HUDEP-2 (cell line): ENCODE results near the gene DNMBP.
"Not testable (repeated sequence)": the region's sequence is repeated elsewhere in the genome, so short reads cannot be mapped to it uniquely, and the experiment has no call there.

Experiments
- DNase-seq, 76 experiments: peaks; one replicate each; lab custom pipeline; 2025; ENCODE audit not compliant: unreplicated experiment in 76 of 76; lab: John Stamatoyannopoulos, UW

DNMBP gene

DNA sequence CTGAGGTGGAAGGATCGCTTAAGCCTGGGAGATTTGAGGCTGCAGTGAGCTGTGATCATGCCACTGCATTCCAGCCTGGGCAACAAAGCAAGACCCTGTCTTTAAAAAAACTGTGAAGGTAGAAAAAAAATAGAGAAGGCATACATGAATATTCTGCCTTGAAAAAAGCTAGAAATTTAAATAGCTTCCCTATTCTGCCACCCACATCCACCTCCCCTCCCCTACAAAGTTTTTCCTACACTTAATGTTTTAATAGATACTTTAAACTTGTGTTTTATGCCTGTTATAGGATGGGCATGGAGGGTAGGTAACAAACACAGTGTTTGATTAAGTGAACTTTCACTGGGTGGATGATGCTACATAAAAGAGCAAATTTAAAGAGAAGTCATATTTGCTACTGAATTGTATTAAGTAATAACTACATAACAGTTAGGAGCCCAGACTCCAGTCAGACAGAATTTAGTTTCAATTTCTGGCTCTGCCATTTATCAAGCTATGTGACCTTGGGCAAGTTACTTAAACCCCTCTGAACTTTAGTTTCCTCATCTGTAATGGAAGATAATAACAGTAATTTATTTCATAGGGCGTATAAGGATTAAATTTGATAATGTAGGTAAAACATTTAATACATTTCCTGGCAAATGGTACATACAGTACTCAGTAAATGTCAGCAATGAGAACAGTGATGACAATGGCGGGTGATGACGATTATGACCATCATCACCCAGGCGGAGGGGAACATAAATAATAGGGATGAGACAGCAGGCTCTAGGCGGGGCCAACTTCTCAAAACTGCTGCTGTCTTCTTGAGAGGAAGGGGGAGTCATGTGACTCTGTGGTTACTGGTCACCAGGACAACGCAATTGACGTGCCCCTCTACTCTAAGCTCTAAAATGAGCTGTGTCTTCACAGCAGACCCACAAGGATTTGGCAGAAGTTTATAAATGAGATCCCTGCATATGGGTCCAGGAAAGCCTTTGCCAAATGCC, 15.8 kb downstream of the DNMBP start:
- peak in 6 of 76 experiments; percentile 2 to 9 (median 5) for DNase-seq

- DNase-seq = not testable (repeated sequence)
Observed at GRCh38 chr10:99985637-99986036, 24.1 kb downstream of the DNMBP start.

GRCh38 chr10:99984211-99985034, 25.3 kb downstream of the DNMBP start:
- no peak for DNase-seq

DNA sequence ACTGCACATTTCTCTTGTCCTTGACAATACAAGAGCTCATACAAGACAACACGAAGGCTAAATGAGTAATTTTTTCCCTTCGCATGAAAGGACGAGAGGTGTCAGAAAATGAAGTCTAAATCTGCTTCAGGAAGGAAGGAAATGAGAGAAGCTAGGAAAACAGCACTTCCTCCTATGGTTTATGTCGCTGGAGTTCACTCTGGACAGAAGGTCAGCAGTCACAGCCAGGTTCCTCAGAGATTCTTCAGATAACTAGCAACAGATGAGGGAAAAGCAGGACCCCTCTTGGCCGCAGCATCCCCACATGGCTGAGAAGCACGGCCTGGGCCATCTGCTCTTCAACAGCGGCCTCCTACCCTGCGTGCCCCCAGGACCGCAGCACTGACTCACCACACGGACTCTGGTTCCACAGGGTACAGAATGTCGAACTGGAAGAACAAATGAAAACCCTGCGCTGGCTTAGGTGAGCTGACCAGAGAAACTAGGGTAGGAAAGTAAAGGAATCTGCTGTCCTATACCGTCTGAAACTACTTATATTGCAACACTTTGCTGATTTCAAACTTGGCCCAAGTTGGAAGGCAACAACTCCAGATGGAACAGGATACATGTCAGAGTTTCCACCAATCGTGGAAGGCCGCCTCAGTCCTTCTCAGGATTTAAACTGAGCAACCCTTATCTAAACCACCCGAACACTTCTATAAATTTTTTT, 26.3 kb downstream of the DNMBP start:
- no peak for DNase-seq

DNA sequence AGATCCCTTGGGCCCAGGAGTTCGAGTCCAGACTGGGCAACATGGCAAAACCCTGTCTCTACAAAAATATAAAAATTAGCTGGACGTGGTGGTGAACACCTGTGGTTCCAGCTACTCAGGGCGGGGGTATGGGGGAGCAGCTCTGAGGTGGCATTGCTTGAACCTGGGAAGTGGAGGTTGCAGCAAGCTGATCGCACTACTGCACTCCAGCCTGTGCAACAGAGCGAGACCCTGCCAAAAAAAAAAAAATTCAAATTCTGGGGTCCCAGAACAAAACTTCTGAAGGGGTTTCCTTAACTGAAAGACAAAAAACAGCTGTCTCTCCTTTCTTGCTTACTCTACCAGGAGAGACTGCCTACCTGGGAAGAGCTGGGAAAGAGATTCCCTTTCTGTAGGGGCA, 27.0 kb downstream of the DNMBP start:
- no peak for DNase-seq

GRCh38 chr10:99981581-99982199, 28.1 kb downstream of the DNMBP start:
- DNase-seq = no peak

GRCh38 chr10:99979066-99979685, 30.6 kb downstream of the DNMBP start:
- DNase-seq = no peak

- DNase-seq = no peak
Observed at GRCh38 chr10:99977916-99978315, 31.8 kb downstream of the DNMBP start.

DNA sequence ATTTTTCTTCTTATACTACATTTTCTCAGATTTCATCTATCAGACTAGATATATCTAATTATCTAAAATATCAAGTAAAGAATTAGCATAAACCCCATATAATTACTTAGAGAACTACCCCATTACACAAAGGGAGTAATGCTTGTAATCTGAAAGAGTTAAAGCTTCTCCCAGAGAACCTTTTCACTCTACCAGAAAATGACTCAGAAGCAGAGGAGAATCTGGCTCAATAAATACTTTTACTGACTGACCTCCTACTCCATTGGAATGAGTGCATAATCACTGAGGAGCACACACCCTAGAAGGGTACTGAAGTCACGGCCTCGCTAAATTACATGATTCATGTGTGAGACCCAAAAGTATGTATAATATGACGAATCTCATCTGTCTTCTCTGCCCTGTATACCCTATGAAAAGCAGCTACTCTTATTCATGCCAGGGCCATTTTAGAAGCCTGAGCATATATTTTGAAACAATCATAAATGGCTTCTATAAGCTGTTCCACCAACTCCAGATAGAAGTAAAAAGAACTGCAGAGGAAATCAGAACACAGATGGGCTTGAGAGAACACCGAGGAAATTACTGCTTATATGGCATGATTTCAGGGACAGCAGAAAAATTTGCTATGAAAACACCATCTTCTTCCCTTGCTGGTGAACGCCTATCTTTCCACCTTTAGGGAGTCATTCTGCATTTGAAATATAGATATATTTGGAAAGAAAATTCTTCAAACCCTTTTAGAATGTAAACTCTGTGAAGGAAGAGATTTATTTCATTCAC, 32.7 kb downstream of the DNMBP start:
- DNase-seq = no peak

DNA sequence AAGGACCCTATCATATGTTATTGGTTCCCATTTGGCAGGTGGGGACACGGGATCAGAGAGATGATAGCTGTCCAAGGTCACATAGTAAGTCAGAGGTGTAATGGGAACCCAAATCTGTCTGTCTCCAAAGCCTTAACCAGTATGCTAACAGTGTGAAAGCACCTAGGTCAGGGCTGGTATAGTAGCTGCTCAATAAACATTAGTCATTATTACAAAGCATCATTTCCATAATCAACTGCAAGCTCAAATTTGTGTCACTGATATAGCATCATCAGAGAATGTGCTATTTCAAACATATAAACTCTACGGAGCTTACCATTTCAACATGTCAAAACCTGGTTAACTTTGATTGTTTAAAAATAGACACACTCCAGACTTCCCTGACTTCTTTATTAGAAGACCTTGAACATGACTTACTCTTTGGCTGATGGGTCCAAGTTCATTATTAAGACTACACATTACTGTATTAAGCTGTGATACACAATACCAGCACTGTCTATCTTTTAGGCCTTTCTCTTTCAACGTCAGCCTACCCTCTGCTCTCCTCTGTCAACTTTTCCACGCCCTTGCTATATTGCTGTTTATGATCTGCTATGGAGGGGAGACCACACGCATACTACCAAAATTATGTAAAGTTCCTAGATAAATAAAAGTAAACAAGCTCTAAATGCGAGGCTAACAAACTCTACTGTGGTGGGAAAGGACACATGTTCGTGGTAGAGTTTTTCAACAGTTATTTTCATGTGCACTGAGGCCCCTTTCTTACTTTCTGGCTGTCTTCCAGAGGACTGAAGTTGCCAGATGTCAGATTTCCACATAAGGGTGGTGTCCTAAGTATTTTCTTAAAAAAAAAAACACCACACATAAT, 33.6 kb downstream of the DNMBP start:
- DNase-seq = no peak

- DNase-seq = no peak
Observed at GRCh38 chr10:99975106-99975829, 34.5 kb downstream of the DNMBP start.

GRCh38 chr10:99973190-99973589, 36.6 kb downstream of the DNMBP start:
- DNase-seq = no peak

DNA sequence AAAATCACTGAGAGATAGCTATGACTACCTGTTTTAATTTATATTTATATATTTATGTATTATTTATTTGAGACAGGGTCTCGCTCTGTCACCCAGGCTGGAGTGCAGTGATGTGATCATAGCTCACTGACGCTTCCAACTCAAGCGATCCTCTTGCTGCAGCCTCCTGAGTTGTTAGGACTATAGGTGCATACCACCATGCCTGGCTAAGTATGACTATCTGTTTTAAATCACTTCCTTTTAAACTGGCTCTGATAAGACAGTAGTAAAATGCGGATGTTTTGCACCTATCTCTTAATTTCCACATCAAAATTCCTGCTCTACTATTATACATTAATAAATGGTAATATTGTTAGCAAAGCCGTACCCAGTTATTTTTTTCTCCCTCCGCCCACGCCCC, 41.8 kb downstream of the DNMBP start:
- no peak for DNase-seq

DNA sequence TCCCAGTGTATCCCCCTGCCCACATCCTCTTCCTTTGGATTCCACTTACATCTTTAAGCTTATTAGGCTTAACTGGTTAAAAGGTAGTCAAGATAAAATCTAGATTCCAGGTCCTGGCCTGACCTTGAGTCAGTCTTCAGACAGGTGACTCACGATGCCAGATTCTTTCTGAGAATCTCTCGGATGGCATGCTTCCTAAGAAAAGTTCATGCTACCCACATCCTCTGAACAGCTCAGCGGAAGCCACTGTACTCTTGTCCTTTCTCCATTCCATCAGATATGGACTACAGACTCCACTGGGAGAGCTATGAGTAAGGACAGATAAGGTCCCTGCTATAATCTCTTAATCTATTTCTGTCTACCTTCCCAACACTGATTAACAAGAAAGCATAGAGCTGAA, 43.4 kb downstream of the DNMBP start:
- no peak for DNase-seq

GRCh38 chr10:99965700-99966099, 44.0 kb downstream of the DNMBP start:
- DNase-seq = no peak

GRCh38 chr10:99964791-99965190, 45.0 kb downstream of the DNMBP start:
- DNase-seq = no peak

GRCh38 chr10:99963467-99964165, 46.1 kb downstream of the DNMBP start:
- DNase-seq = not testable (repeated sequence)
